KMS-11 (cell line): Measurements from ENCODE around the gene MAP4K2.

Experiments
- H2AFZ ChIP-seq: fragments of 200-600 bp; sonication (generic); 2 replicates; pipeline ENCODE4 v1.6.1; 2016; ENCODE audit warnings: antibody characterized with exemption, mixed run types, low read depth
- H3K27ac ChIP-seq: fragments of 200-600 bp; sonication (generic); 2 replicates; pipeline ENCODE4 v1.6.1; 2016; ENCODE audit warnings: mild to moderate bottlenecking, mixed run types
- H3K27me3 ChIP-seq: fragments of 200-600 bp; sonication (generic); 2 replicates; pipeline ENCODE4 v1.6.1; 2017; ENCODE audit warnings: mild to moderate bottlenecking, low read depth, mixed run types, moderate library complexity; ENCODE audit not compliant: insufficient read depth
- H3K36me3 ChIP-seq: fragments of 200-600 bp; sonication (generic); 2 replicates; pipeline ENCODE4 v1.6.1; 2017; ENCODE audit warnings: mild to moderate bottlenecking, mixed run types; ENCODE audit not compliant: insufficient read depth
- H3K4me1 ChIP-seq: fragments of 200-600 bp; sonication (generic); 2 replicates; pipeline ENCODE4 v1.6.1; 2016; ENCODE audit warnings: mild to moderate bottlenecking, low read depth, mixed run types; ENCODE audit not compliant: poor library complexity, severe bottlenecking
- H3K4me2 ChIP-seq: fragments of 200-600 bp; sonication (generic); 2 replicates; pipeline ENCODE4 v1.7.0; 2016; ENCODE audit warnings: mild to moderate bottlenecking, mixed run types
- H3K4me3 ChIP-seq: fragments of 200-600 bp; sonication (generic); IDR thresholded peaks from 2 replicates; pipeline ENCODE4 v1.6.1; 2017; ENCODE audit warnings: low read depth, low read length, mixed read lengths; ENCODE audit not compliant: insufficient read depth
- H3K79me2 ChIP-seq: fragments of 200-600 bp; sonication (generic); 2 replicates; pipeline ENCODE4 v1.6.1; 2016; ENCODE audit warnings: low read depth, mixed run types; ENCODE audit not compliant: insufficient read depth
- H3K9ac ChIP-seq: fragments of 200-600 bp; sonication (generic); 2 replicates; pipeline ENCODE4 v1.6.1; 2016; ENCODE audit warnings: mild to moderate bottlenecking, mixed run types
- H4K20me1 ChIP-seq: fragments of 200-600 bp; sonication (generic); 2 replicates; pipeline ENCODE4 v1.6.1; 2016; ENCODE audit warnings: mild to moderate bottlenecking, mixed run types; ENCODE audit not compliant: insufficient read depth
- TF ChIP-seq, protein P1 (sequence below): fragments of 200-600 bp; sonication (generic); conservative IDR thresholded peaks from 2 replicates; pipeline ENCODE4 v1.6.1; 2017; ENCODE audit warnings: low read depth, mild to moderate bottlenecking, antibody characterized with exemption, low read length, moderate library complexity, mixed read lengths

The MAP4K2 gene

DNA sequence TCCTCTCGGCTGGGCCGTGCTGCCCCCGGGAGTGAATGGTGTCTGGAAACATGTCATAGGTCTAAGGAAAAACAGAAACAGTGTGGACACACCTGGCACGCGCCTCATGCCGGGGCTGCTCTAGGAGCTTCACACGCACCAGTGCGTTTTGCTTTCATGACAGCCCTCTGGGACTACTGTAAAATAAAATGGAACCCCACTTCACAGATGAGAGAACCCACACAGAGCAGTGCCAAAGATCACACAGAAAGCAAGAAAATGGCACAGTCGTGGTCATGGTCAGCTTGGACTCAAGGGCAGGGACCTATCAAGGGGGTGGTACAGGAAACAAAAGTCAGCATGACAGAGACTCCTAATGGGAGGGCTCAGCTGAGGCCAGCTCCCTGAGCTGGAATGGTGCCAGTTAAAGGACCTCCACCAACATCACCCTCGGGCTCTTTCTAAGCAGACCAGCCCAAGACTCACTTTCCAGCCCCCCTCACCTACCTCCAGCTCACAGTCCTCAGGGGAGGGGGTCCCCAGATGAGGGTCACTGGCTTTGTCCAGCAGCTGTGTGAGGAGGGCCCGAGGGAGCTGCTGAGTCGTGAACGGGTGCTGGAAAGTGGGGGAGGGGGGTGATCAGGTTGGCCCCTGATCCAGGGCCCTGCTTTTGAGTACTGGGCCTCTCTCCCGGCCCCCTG is 3.3 kb downstream of the MAP4K2 start:
- no peaks in the 10 kb centered on the region for H4K20me1 ChIP-seq
- H3K36me3 ChIP-seq = no peaks in the 10 kb centered on the region
- TF ChIP-seq, protein P1, sequence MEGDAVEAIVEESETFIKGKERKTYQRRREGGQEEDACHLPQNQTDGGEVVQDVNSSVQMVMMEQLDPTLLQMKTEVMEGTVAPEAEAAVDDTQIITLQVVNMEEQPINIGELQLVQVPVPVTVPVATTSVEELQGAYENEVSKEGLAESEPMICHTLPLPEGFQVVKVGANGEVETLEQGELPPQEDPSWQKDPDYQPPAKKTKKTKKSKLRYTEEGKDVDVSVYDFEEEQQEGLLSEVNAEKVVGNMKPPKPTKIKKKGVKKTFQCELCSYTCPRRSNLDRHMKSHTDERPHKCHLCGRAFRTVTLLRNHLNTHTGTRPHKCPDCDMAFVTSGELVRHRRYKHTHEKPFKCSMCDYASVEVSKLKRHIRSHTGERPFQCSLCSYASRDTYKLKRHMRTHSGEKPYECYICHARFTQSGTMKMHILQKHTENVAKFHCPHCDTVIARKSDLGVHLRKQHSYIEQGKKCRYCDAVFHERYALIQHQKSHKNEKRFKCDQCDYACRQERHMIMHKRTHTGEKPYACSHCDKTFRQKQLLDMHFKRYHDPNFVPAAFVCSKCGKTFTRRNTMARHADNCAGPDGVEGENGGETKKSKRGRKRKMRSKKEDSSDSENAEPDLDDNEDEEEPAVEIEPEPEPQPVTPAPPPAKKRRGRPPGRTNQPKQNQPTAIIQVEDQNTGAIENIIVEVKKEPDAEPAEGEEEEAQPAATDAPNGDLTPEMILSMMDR = no peak
- no peaks in the 10 kb centered on the region for H3K27me3 ChIP-seq
- H3K27ac ChIP-seq = no peak overlapping the region
- H3K79me2 ChIP-seq = no peaks in the 10 kb centered on the region
- H2AFZ ChIP-seq = no peak overlapping the region
- no peak overlapping the region for H3K9ac ChIP-seq
- H3K4me1 ChIP-seq = peaks cover 12% of the 10 kb centered on the region
- no peak overlapping the region for H3K4me2 ChIP-seq
- no peak overlapping the region for H3K4me3 ChIP-seq

DNA sequence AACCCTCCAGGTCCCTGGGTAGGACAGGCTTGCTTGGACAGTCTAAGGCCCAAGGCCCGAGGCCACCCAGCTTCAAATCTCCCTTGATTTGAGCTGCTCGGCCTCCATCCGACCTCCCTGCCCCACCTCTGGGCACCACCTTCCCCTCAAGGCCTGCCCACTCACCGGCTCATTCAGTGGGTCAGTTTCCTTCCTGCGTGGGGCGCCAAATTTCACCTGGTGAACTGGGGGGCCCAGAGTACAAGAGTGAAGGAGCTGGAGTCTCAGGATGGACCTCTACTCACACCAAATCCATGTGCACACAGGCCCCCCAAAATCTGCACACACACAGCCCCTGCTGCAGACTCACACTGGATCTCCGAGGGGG is 3.8 kb downstream of the MAP4K2 start:
- H3K9ac ChIP-seq = no peak overlapping the region
- H3K27ac ChIP-seq = no peak overlapping the region
- no peaks in the 10 kb centered on the region for H3K27me3 ChIP-seq
- H3K79me2 ChIP-seq = no peaks in the 10 kb centered on the region
- TF ChIP-seq, protein P1 = no peak
- peaks cover 12% of the 10 kb centered on the region for H3K4me1 ChIP-seq
- H4K20me1 ChIP-seq = no peaks in the 10 kb centered on the region
- no peak overlapping the region for H3K4me3 ChIP-seq
- no peaks in the 10 kb centered on the region for H3K36me3 ChIP-seq
- H2AFZ ChIP-seq = no peak overlapping the region
- no peak overlapping the region for H3K4me2 ChIP-seq

DNA sequence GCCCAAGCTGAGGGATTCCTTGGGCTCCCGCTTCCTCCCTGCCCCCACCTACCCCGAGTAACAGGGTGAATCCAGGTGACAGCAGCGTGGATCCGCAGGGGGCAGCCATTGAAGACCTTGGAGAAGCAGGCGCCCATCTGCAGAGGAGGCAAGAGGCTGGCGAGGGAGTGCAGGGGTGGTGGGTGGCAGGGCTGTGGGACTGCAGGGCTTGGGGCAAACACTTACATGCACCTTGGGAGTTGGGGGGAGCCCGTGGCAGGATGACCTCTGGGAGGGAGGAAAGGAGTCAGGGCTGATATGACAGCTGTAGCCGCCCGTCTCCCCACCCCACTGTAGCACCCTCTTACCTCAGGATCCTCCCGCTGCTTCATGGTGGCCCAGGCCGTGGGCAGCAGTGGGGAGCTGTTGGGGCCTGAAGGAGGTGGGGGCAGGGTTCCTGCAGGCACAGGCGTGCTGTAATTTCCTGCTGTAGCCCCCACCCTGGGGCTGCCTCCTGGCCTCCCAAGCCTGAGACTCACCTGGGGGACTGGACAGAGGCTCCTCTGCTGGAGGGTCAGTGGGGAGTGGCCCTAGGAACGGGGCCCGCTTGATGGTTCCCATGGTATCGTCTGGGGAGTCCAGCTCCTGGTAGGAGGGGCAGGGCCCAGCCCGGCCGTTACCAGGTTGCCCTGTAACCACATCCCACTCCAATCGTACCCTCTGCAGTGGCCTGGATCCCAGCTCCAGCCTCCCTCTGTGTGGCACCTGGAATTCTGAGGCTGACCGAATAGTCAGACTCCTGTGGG is 6.1 kb downstream of the MAP4K2 start:
- H3K36me3 ChIP-seq = no peaks in the 10 kb centered on the region

DNA sequence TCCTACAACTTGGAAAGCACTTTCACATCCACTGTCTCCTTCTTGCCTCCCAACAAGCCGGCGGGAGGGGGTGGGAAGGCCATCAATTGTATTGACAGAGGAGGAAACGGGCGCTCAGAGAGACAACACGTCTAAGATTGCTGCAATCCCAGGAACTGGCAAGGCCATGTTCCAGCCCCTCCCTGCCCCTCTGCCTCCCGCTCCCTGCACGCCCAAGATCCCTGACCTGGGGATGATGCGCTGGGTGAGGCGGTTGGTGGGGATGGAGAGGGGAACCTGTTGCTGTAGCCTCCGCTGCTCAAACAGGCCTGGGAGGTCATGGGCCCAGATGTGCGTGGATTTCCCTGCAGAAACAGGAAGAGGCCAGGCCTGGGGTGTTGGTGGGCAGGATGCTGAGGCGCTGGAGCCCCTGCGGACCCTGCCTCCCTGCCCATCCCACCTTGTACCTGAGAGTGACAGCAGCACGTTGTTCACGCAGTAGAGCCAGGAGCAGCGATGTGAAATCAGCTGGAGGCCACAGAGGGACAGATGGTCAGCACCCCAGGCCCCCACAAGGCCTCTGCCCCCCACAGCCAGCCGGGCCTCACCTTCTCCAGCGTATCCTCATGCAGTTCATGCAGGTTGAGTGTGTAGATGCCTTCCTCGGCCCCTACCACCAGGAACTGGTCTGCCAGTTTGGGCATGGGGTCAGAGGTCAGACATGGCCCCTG is 6.8 kb downstream of the MAP4K2 start:
- H3K36me3 ChIP-seq = no peaks in the 10 kb centered on the region
- H3K4me2 ChIP-seq = no peak overlapping the region
- no peak overlapping the region for H3K9ac ChIP-seq
- no peak overlapping the region for H3K4me3 ChIP-seq
- H3K79me2 ChIP-seq = no peaks in the 10 kb centered on the region
- no peak overlapping the region for H3K27ac ChIP-seq
- H3K4me1 ChIP-seq = no peaks in the 10 kb centered on the region
- H2AFZ ChIP-seq = no peak overlapping the region
- no peaks in the 10 kb centered on the region for H4K20me1 ChIP-seq
- TF ChIP-seq, protein P1 = no peak
- H3K27me3 ChIP-seq = no peaks in the 10 kb centered on the region

More for the DNA sequence above, 6.1 kb downstream of the MAP4K2 start:
- Histone ChIP-seq H4K20me1 (no peaks in the 10 kb centered on the region), H3K4me2 (no peak overlapping the region), H3K79me2 (no peaks in the 10 kb centered on the region), H3K27me3 (no peaks in the 10 kb centered on the region), H2AFZ (no peak overlapping the region), H3K9ac (no peak overlapping the region), H3K4me1 (no peaks in the 10 kb centered on the region), H3K4me3 (no peak overlapping the region), H3K27ac (no peak overlapping the region)
- TF ChIP-seq, protein P1 = no peak
